Caco-2 (cell line): ENCODE results near the gene INTS7. TPM values are rescaled to one million over a fixed set of nuclear protein-coding genes. Genes with fewer than 3 reads are reported as not detected.

Experiments used
- BruUV-seq: library from RNA; stranded (reverse); fragments of 400-500 nt; replicated peaks from 2 replicates; lab custom pipeline; 2021; lab: Mats Ljungman, UMichigan
- CTCF ChIA-PET: fragments of 300-600 bp; sonication (Branson Sonifier 250); formaldehyde crosslinking; loops from one replicate; lab custom pipeline; 2022; ENCODE audit warnings: antibody characterized with exemption; lab: Charles Lee
- POLR2A ChIA-PET: fragments of 300-600 bp; sonication (Branson Sonifier 250); formaldehyde crosslinking; loops from one replicate; lab custom pipeline; 2022; ENCODE audit warnings: antibody characterized with exemption; lab: Charles Lee
- DNase-seq, 2 experiments: peaks; one replicate each; pipeline versions ENCODE4 v3.0.0 to v3.0.0-alpha.2; 2020 to 2022
- H3K27me3 ChIP-seq: replicated peaks from 2 replicates; pipeline ENCODE4 v1.6.0; 2011; ENCODE audit warnings: low read length; ENCODE audit not compliant: control insufficient read depth, insufficient read depth
- H3K36me3 ChIP-seq: 2 replicates; pipeline ENCODE4 v1.5.1; 2011; ENCODE audit warnings: low read length; ENCODE audit not compliant: control insufficient read depth, insufficient read depth
- H3K4me1 ChIP-seq: fragments of 250-450 bp; sonication (Bioruptor Pico); 2 replicates; pipeline ENCODE4 v1.5.1; 2020; ENCODE audit warnings: mild to moderate bottlenecking
- H3K4me3 ChIP-seq: 2 replicates; pipeline ENCODE4 v1.5.1; 2011; ENCODE audit warnings: low read depth, mild to moderate bottlenecking, control low read depth, low read length
- H3K9me3 ChIP-seq: fragments of 250-450 bp; sonication (Bioruptor Pico); 2 replicates; pipeline ENCODE4 v1.5.1; 2020; ENCODE audit warnings: mild to moderate bottlenecking, moderate library complexity
- H3K27ac Mint-ChIP-seq: one replicate; pipeline ENCODE4 v1.8.0; 2022; ENCODE audit warnings: mixed read lengths; ENCODE audit not compliant: unreplicated experiment
- H3K27me3 Mint-ChIP-seq: one replicate; pipeline ENCODE4 v1.8.0; 2022; ENCODE audit warnings: mixed read lengths; ENCODE audit not compliant: insufficient read depth, unreplicated experiment
- H3K36me3 Mint-ChIP-seq: one replicate; pipeline ENCODE4 v1.8.0; 2022; ENCODE audit warnings: mild to moderate bottlenecking, mixed read lengths; ENCODE audit not compliant: insufficient read depth, unreplicated experiment
- H3K4me1 Mint-ChIP-seq: one replicate; pipeline ENCODE4 v1.8.0; 2022; ENCODE audit warnings: low read depth, mixed read lengths; ENCODE audit not compliant: unreplicated experiment
- H3K4me3 Mint-ChIP-seq: one replicate; pipeline ENCODE4 v1.8.0; 2022; ENCODE audit warnings: mild to moderate bottlenecking, moderate library complexity, mixed read lengths; ENCODE audit not compliant: unreplicated experiment
- H3K9me3 Mint-ChIP-seq: one replicate; pipeline ENCODE4 v1.8.0; 2022; ENCODE audit warnings: mixed read lengths; ENCODE audit not compliant: unreplicated experiment
- intact Hi-C: fragments of 100-400 bp; cut with micrococcal nuclease; formaldehyde crosslinking; loops from one replicate; pipeline ENCODE4 v1.10.0; 2022; ENCODE audit not compliant: unreplicated experiment
- total RNA-seq: library from RNA; stranded (reverse); gene quantifications from 2 replicates; pipeline ENCODE4 v1.2.3, GENCODE V29; 2022
- TF ChIP-seq, protein P1 (sequence below), 2 experiments: fragments of 200-600 bp in 1 of 2; IDR thresholded peaks; 1 replicate in 1 of 2; 2 replicates in 1 of 2; pipeline versions ENCODE4 v1.5.1 to v1.8.0; 2011 to 2022; ENCODE audit warnings: antibody characterized with exemption in 1 of 2, control low read depth in 1 of 2, inconsistent platforms in 1 of 2, low read depth in 1 of 2, low read length in 1 of 2, mild to moderate bottlenecking in 1 of 2, moderate library complexity in 1 of 2; ENCODE audit not compliant: insufficient read depth in 1 of 2, severe bottlenecking in 1 of 2, unreplicated experiment in 1 of 2

The INTS7 gene
- total RNA-seq, 1 experiment from 2014 or later, result 31.9 TPM

DNA sequence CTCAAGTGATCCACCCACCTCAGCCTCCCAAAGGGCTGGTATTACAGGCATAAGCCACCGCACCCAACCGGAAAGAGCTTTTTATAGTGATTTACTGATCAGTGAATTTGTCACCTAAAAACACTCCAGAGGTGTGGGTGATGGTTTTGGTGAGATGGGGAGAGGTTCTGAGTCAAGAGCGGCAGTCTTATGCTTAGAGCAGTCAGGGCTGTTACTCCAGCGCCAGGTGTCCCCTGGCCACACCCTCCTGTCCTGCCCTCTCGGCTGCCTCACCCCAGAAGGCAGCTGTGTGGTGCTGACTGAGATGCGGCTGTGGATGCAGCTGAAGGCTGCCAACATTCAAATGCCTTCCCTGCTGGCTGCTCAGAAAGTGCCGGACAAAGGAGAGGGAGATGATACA, 110.3 kb downstream of the INTS7 start:
- intact Hi-C loops, result loop anchor here (5.0 kb wide), 1 partner anchor 98 kb away; no protein-coding TSS in a partner anchor
- H3K9me3 Mint-ChIP-seq, result no peaks in the 10 kb centered on the region
- Histone ChIP-seq H3K4me1 (peaks cover 26% of the 10 kb centered on the region), H3K36me3 (no peaks in the 10 kb centered on the region), H3K4me3 (no peak overlapping the region), H3K27me3 (no peaks in the 10 kb centered on the region), H3K9me3 (no peaks in the 10 kb centered on the region)
- peaks cover 20% of the 10 kb centered on the region for H3K4me1 Mint-ChIP-seq
- H3K27me3 Mint-ChIP-seq, result no peaks in the 10 kb centered on the region
- no peak for DNase-seq
- POLR2A ChIA-PET, result no interaction called here
- peaks cover 6% of the 10 kb centered on the region for H3K36me3 Mint-ChIP-seq
- H3K27ac Mint-ChIP-seq, result no peak overlapping the region
- CTCF ChIA-PET, result no interaction called here
- BruUV-seq, result no TSS peak
- no peak overlapping the region for H3K4me3 Mint-ChIP-seq
- TF ChIP-seq, protein P1, sequence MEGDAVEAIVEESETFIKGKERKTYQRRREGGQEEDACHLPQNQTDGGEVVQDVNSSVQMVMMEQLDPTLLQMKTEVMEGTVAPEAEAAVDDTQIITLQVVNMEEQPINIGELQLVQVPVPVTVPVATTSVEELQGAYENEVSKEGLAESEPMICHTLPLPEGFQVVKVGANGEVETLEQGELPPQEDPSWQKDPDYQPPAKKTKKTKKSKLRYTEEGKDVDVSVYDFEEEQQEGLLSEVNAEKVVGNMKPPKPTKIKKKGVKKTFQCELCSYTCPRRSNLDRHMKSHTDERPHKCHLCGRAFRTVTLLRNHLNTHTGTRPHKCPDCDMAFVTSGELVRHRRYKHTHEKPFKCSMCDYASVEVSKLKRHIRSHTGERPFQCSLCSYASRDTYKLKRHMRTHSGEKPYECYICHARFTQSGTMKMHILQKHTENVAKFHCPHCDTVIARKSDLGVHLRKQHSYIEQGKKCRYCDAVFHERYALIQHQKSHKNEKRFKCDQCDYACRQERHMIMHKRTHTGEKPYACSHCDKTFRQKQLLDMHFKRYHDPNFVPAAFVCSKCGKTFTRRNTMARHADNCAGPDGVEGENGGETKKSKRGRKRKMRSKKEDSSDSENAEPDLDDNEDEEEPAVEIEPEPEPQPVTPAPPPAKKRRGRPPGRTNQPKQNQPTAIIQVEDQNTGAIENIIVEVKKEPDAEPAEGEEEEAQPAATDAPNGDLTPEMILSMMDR (IDR thresholded peaks at IDR 0.05; ENCODE audit: insufficient read depth in 1 of 2, low read depth in 1 of 2, low read length in 1 of 2, severe bottlenecking in 1 of 2, unreplicated experiment in 1 of 2), result no peak

DNA sequence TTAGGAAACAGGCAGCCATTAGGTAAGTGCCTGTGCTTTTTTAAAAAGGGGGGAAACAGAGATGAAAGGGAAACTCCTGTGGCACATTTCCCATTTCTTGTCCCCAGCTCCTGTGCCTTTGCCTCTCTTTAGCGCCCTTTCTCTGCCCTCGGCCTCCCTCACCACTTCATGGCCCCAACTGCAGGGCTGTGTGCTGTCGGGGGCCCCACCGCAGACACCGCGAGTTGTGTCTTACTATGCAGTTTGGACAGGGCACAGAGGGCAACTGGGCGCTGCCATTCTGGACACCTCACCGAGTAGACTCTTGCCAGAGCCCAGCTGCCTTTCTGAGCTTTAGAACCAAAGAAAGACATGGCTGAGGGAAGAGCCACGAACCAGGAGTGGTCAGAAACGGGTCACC, 111.1 kb downstream of the INTS7 start:
- BruUV-seq, result no TSS peak
- POLR2A ChIA-PET, result no interaction called here
- Histone ChIP-seq H3K27me3 (no peaks in the 10 kb centered on the region), H3K9me3 (no peaks in the 10 kb centered on the region), H3K4me1 (peaks cover 18% of the 10 kb centered on the region), H3K36me3 (no peaks in the 10 kb centered on the region), H3K4me3 (no peak overlapping the region)
- Mint-ChIP-seq H3K27ac (no peak overlapping the region), H3K4me3 (no peak overlapping the region), H3K27me3 (no peaks in the 10 kb centered on the region), H3K4me1 (peaks cover 15% of the 10 kb centered on the region), H3K9me3 (no peaks in the 10 kb centered on the region), H3K36me3 (peaks cover 6% of the 10 kb centered on the region)
- TF ChIP-seq, protein P1 (IDR thresholded peaks at IDR 0.05; ENCODE audit: insufficient read depth in 1 of 2, low read depth in 1 of 2, low read length in 1 of 2, severe bottlenecking in 1 of 2, unreplicated experiment in 1 of 2), result no peak
- no peak for DNase-seq
- CTCF ChIA-PET, result no interaction called here
- intact Hi-C loops, result no loop called here

DNA sequence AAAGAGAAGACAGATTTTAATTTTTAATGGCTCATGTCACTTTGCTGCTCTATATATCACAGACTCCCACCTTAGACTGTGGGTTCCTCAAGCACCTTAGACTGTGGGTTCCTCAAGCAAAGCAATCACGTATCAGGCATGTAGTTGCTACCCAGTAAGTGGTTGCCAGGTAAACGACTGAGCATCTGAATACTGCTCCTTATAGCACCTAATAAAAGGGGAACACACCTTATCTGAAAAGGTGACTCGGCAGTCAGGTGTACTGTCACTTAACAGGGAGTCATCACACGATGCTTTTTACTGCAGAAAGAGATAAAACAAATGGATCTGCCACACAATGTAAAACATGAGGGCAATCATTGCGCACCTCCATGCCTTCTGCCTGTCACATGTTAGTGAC, 112.3 kb downstream of the INTS7 start:
- no TSS peak for BruUV-seq
- peaks cover 5% of the 10 kb centered on the region for H3K36me3 Mint-ChIP-seq
- CTCF ChIA-PET, result no interaction called here
- H3K4me3 ChIP-seq, result no peak overlapping the region
- H3K27ac Mint-ChIP-seq, result no peak overlapping the region
- peaks cover 13% of the 10 kb centered on the region for H3K4me1 Mint-ChIP-seq
- no peaks in the 10 kb centered on the region for H3K27me3 ChIP-seq
- H3K9me3 Mint-ChIP-seq, result no peaks in the 10 kb centered on the region
- TF ChIP-seq, protein P1 (IDR thresholded peaks at IDR 0.05; ENCODE audit: insufficient read depth in 1 of 2, low read depth in 1 of 2, low read length in 1 of 2, severe bottlenecking in 1 of 2, unreplicated experiment in 1 of 2), result no peak
- H3K4me1 ChIP-seq, result peaks cover 18% of the 10 kb centered on the region
- no peaks in the 10 kb centered on the region for H3K9me3 ChIP-seq
- no peaks in the 10 kb centered on the region for H3K36me3 ChIP-seq
- H3K4me3 Mint-ChIP-seq, result no peak overlapping the region
- no peak for DNase-seq
- no peaks in the 10 kb centered on the region for H3K27me3 Mint-ChIP-seq
- POLR2A ChIA-PET, result no interaction called here
- intact Hi-C loops, result no loop called here
